Aorta (tissue), 5 donors: ENCODE measurements around the gene TSSK2. TPM values are rescaled to one million over a fixed set of nuclear protein-coding genes. Genes with fewer than 3 reads are reported as not detected.
A peak's percentile ranks its signal among the peaks of the same experiment; 100 is the strongest.
"Not testable (repeated sequence)": the region's sequence is repeated elsewhere in the genome, so short reads cannot be mapped to it uniquely, and the experiment has no call there.

ENCODE experiments used
- ATAC-seq: fragments of 200-7000 bp; cut with Tn5 transposase; one replicate; pipeline ENCODE4 v1.9.1; 2022; ENCODE audit warnings: moderate library complexity; ENCODE audit not compliant: low FRiP score
- DNase-seq, 2 donors: peaks; one replicate each; pipeline ENCODE4 v3.0.0-alpha.2; 2020
- H3K27ac ChIP-seq, 2 donors: one replicate each; pipeline ENCODE4 v1.5.1; 2013; ENCODE audit warnings: low read length in 2 of 2, mild to moderate bottlenecking in 2 of 2, moderate library complexity in 2 of 2, control low read depth in 1 of 2, inconsistent platforms in 1 of 2, low read depth in 1 of 2
- H3K27me3 ChIP-seq, 2 donors: one replicate each; pipeline ENCODE4 v1.6.1; 2013; ENCODE audit warnings: control low read depth in 1 of 2, low read length in 1 of 2, mild to moderate bottlenecking in 1 of 2, moderate library complexity in 1 of 2; ENCODE audit not compliant: insufficient read depth in 2 of 2, control insufficient read depth in 1 of 2
- H3K36me3 ChIP-seq, 2 donors: one replicate each; pipeline ENCODE4 v1.6.1; 2013; ENCODE audit warnings: control low read depth in 1 of 2, low read length in 1 of 2, mild to moderate bottlenecking in 1 of 2; ENCODE audit not compliant: insufficient read depth in 2 of 2, control insufficient read depth in 1 of 2
- H3K4me1 ChIP-seq, 2 donors: one replicate each; pipeline ENCODE4 v1.6.1; 2013; ENCODE audit warnings: low read length in 2 of 2, control low read depth in 1 of 2, mild to moderate bottlenecking in 1 of 2, moderate library complexity in 1 of 2; ENCODE audit not compliant: insufficient read depth in 2 of 2, control insufficient read depth in 1 of 2
- H3K4me3 ChIP-seq, 2 donors: one replicate each; pipeline ENCODE4 v1.5.1; 2013; ENCODE audit warnings: low read length in 2 of 2, control low read depth in 1 of 2, mild to moderate bottlenecking in 1 of 2
- H3K9me3 ChIP-seq: one replicate; pipeline ENCODE4 v1.6.1; 2013; ENCODE audit warnings: mild to moderate bottlenecking, low read length; ENCODE audit not compliant: control insufficient read depth
- WGBS, 2 donors: extraction: QIAGEN DNeasy Blood & Tissue Kit; methylation state at CpG; one replicate each; pipeline ENCODE4 v1.1.7; 2013; 5-methylcytosine and 5-hydroxymethylcytosine counted together
- intact Hi-C, 2 donors: fragments of 100-400 bp; cut with DNase I; formaldehyde crosslinking; loops; one replicate each; pipeline versions ENCODE4 v1.14.2 to v1.15.0; 2022
- polyA plus RNA-seq, 2 donors: library from polyadenylated mRNA; stranded (reverse); fragments of 200-250 nt; gene quantifications; one replicate each; pipeline ENCODE4 v1.2.3, GENCODE V29; 2013
- total RNA-seq, 2 donors: library from RNA; stranded (reverse); fragmentation: NEBNext Ultra II Directional; extraction: Animal tissue kit (Norgen Biotek cat#: 25700); gene quantifications; one replicate each; pipeline ENCODE4 v1.2.1, GENCODE V29; 2021
- donor health status: healthy with polysubstance abuse.
- donor health status: Bipolar disorder and iron deficiency.
- donor health status: DM: no; HTN: no; CAD: no.
- donor health status: DM: no; HTN: no; CAD: no.
- donor health status: DM: yes; HTN: yes; CAD: no.

TSSK2 gene
- total and polyA plus RNA-seq, 4 donors, result 0.08 to 0.50 TPM; not detected in 2

- no peak overlapping the region for H3K27ac ChIP-seq
- DNase-seq, result no peak
- H3K9me3 ChIP-seq, result no peaks in the 10 kb centered on the region
- H3K36me3 ChIP-seq, result no peaks in the 10 kb centered on the region
- no peak for ATAC-seq
- intact Hi-C loops, result loop anchor here (5.0 to 10.0 kb wide), 2 partner anchors 286 to 478 kb away; partner anchors contain the start of genes HIRA (in 1 of the 2) and MRPL40 (in 1 of the 2)
- peak overlapping the region; percentile 9 to 31 for H3K4me3 ChIP-seq
- no peaks in the 10 kb centered on the region for H3K27me3 ChIP-seq
- WGBS, 2 donors, result 2% methylated on average over 75 to 92 of the region's 92 CpGs
- no peaks in the 10 kb centered on the region for H3K4me1 ChIP-seq
Measured at GRCh38 chr22:19149047-19149883, 18.2 kb downstream of the TSSK2 start.

GRCh38 chr22:19149991-19150390 lies 18.9 kb downstream of the TSSK2 start, which contains the start of gene GSC2:
Gene GSC2, minus strand, starts transcription at chr22:19150292. Its CDS starts 9 bp downstream, at chr22:19150283.
- Histone ChIP-seq H3K36me3 (no peaks in the 10 kb centered on the region), H3K9me3 (no peaks in the 10 kb centered on the region), H3K27me3 (no peaks in the 10 kb centered on the region), H3K27ac (no peak within 1 kb of the TSS), H3K4me1 (no peaks in the 10 kb centered on the region), H3K4me3 (peak within 1 kb of the TSS; percentile 9 to 31)
- DNase-seq (no peak), ATAC-seq (no peak)
- intact Hi-C loops, result loop anchor here (5.0 to 10.0 kb wide), 2 partner anchors 285 to 477 kb away; partner anchors contain the start of genes HIRA (in 1 of the 2) and MRPL40 (in 1 of the 2)
- 0 to 1% methylated on average over 14 to 59 of the region's 59 CpGs for WGBS, 2 donors

GRCh38 chr22:19150482-19151328 lies 19.6 kb downstream of the TSSK2 start:
- intact Hi-C loops, result no loop called here
- 5 to 7% methylated on average over 54 to 68 of the region's 68 CpGs for WGBS, 2 donors
- Histone ChIP-seq H3K4me3 (no peak overlapping the region), H3K36me3 (no peaks in the 10 kb centered on the region), H3K4me1 (no peaks in the 10 kb centered on the region), H3K27me3 (peaks cover 0 to 2% of the 10 kb centered on the region in 2 donors), H3K27ac (no peak overlapping the region), H3K9me3 (no peaks in the 10 kb centered on the region)
- ATAC-seq (no peak), DNase-seq (no peak)

GRCh38 chr22:19151329-19152191 lies 20.5 kb downstream of the TSSK2 start:
- Histone ChIP-seq H3K9me3 (no peaks in the 10 kb centered on the region), H3K4me3 (no peak overlapping the region), H3K36me3 (no peaks in the 10 kb centered on the region), H3K27me3 (peaks cover 0 to 2% of the 10 kb centered on the region in 2 donors), H3K4me1 (no peaks in the 10 kb centered on the region), H3K27ac (no peak overlapping the region)
- 49 to 53% methylated on average over 10 of the region's 10 CpGs for WGBS, 2 donors
- no peak for DNase-seq
- intact Hi-C loops, result no loop called here
- ATAC-seq, result no peak

GRCh38 chr22:19152942-19153883 lies 22.1 kb downstream of the TSSK2 start:
- Histone ChIP-seq H3K36me3 (no peaks in the 10 kb centered on the region), H3K4me1 (no peaks in the 10 kb centered on the region), H3K4me3 (no peak overlapping the region), H3K9me3 (no peaks in the 10 kb centered on the region), H3K27me3 (peaks cover 0 to 2% of the 10 kb centered on the region in 2 donors), H3K27ac (no peak overlapping the region)
- intact Hi-C loops, result no loop called here
- ATAC-seq (no peak), DNase-seq (no peak)
- 54 to 58% methylated on average over 11 of the region's 11 CpGs for WGBS, 2 donors

GRCh38 chr22:19156109-19156508 lies 25.0 kb downstream of the TSSK2 start:
- H3K9me3 ChIP-seq, H3K36me3 ChIP-seq, H3K27ac ChIP-seq, H3K4me1 ChIP-seq, H3K27me3 ChIP-seq, H3K4me3 ChIP-seq, intact Hi-C loops, DNase-seq, ATAC-seq: not testable (repeated sequence)
- WGBS, 2 donors, result 85 to 88% methylated on average over 9 of the region's 9 CpGs

GRCh38 chr22:19158649-19159048 lies 27.5 kb downstream of the TSSK2 start:
- H3K27ac ChIP-seq, ATAC-seq, H3K4me3 ChIP-seq, DNase-seq, H3K9me3 ChIP-seq, H3K4me1 ChIP-seq, H3K27me3 ChIP-seq, H3K36me3 ChIP-seq, intact Hi-C loops: not testable (repeated sequence)
- 83 to 84% methylated on average over 11 of the region's 11 CpGs for WGBS, 2 donors
